ENCODE measurements around the gene PPOX. TPM values are rescaled to one million over a fixed set of nuclear protein-coding genes. Genes with fewer than 3 reads are reported as not detected.

Gene PPOX
- total RNA-seq, 4 donors from 2014 or later = 22.2 to 75.2 (median 37.2) TPM

GRCh38 chr1:161130266-161130665 lies 36.0 kb upstream of the PPOX start:
- Histone ChIP-seq H3K4me3 (no peak overlapping the region), H3K4me1 (peaks cover 37% of the 10 kb centered on the region), H3K9me3 (no peaks in the 10 kb centered on the region), H3K27ac (no peak overlapping the region), H3K36me3 (peaks cover 29% of the 10 kb centered on the region), H3K27me3 (no peaks in the 10 kb centered on the region)
- no peak for TF ChIP-seq POLR2A (IDR thresholded peaks at IDR 0.05)
- TF ChIP-seq EP300 (IDR thresholded peaks at IDR 0.05) = no peak
- no peak for TF ChIP-seq CTCF (IDR thresholded peaks at IDR 0.05)
- no peak for TF ChIP-seq POLR2AphosphoS5 (IDR thresholded peaks at IDR 0.05)
- DNase-seq (ENCODE audit: low spot score in 2 of 2) = no peak
- WGBS = 54% methylated on average over 1 of the region's 1 CpG

GRCh38 chr1:161131523-161132409 lies 34.5 kb upstream of the PPOX start:
- WGBS = 3% methylated on average over 22 of the region's 22 CpGs
- TF ChIP-seq POLR2AphosphoS5 (IDR thresholded peaks at IDR 0.05) = no peak
- TF ChIP-seq CTCF (IDR thresholded peaks at IDR 0.05) = no peak
- TF ChIP-seq EP300 (IDR thresholded peaks at IDR 0.05) = no peak
- TF ChIP-seq POLR2A (IDR thresholded peaks at IDR 0.05) = no peak
- peaks cover 37% of the 10 kb centered on the region for H3K4me1 ChIP-seq
- peak overlapping the region; percentile 88 for H3K4me3 ChIP-seq
- peak overlapping the region; percentile 98 for H3K27ac ChIP-seq
- H3K9me3 ChIP-seq = no peaks in the 10 kb centered on the region
- H3K27me3 ChIP-seq = no peaks in the 10 kb centered on the region
- DNase-seq (ENCODE audit: low spot score in 2 of 2) = no peak
- H3K36me3 ChIP-seq = peaks cover 18% of the 10 kb centered on the region

DNA sequence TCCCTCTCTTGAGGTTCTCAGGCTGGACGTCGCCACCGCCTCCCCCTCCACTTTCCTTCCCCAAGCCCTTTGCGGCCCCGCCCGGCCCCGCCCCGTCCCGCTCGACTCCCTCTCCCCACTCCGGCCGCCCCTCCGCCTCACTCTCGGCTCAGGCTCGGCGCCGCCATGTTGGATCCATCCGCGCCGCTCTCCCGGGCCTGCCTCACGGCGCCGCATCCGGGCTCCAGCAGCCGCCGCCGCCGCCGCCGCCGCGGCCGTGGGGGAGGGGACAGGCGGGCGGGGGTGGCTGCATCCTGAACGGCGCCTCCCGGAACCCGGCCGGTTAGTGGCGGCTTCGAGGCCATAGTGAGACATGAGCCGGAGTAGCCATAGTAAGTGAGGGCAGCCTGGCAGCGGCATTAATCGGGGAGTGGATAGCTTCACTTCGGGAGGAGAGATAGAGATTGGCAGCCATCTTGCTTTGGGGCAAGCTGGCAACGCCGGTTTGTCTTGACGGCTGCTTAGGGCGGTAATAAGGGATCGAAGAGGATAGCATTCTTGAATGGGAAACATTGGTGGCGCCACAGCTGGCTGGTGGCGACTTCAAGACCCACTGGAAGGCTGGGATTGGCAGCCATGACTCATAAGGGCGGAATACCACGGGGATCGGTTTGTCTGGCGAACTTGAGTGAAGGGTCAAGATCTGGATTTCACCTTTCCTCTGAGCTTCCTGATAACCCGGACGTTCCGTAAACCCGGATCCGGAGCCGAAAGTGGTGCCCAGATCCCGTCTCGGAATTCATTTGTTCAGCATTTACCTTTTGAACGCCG lies 33.6 kb upstream of the PPOX start, which contains the start of gene DEDD:
Gene DEDD (minus strand): TSS at position 258 of the 810 bp plus-strand sequence. CDS start 8,205 bp downstream, outside the sequence.
- no peaks in the 10 kb centered on the region for H3K27me3 ChIP-seq
- TF ChIP-seq POLR2A (IDR thresholded peaks at IDR 0.05) = peak in 1 of 2 donors; percentile 61
- TF ChIP-seq EP300 (IDR thresholded peaks at IDR 0.05) = no peak
- no peak for TF ChIP-seq CTCF (IDR thresholded peaks at IDR 0.05)
- TF ChIP-seq POLR2AphosphoS5 (IDR thresholded peaks at IDR 0.05) = peak in 1 of 3 donors; percentile 86
- WGBS = under 1% methylated on average over 44 of the region's 68 CpGs
- peak within 1 kb of the TSS; percentile 88 for H3K4me3 ChIP-seq
- H3K4me1 ChIP-seq = peaks cover 34% of the 10 kb centered on the region
- H3K27ac ChIP-seq = peak within 1 kb of the TSS; percentile 98
- H3K9me3 ChIP-seq = no peaks in the 10 kb centered on the region
- peaks cover 14% of the 10 kb centered on the region for H3K36me3 ChIP-seq
- peak; percentile 97 for DNase-seq (ENCODE audit: low spot score in 2 of 2)

- peak overlapping the region; percentile 88 for H3K4me3 ChIP-seq
- TF ChIP-seq CTCF (IDR thresholded peaks at IDR 0.05) = no peak
- no peak for TF ChIP-seq EP300 (IDR thresholded peaks at IDR 0.05)
- no peak for TF ChIP-seq POLR2A (IDR thresholded peaks at IDR 0.05)
- TF ChIP-seq POLR2AphosphoS5 (IDR thresholded peaks at IDR 0.05) = no peak
- H3K4me1 ChIP-seq = peaks cover 31% of the 10 kb centered on the region
- DNase-seq (ENCODE audit: low spot score in 2 of 2) = no peak
- no peaks in the 10 kb centered on the region for H3K27me3 ChIP-seq
- H3K9me3 ChIP-seq = no peaks in the 10 kb centered on the region
- 3% methylated on average over 11 of the region's 11 CpGs for WGBS
- peaks cover 8% of the 10 kb centered on the region for H3K36me3 ChIP-seq
- peak overlapping the region; percentile 98 for H3K27ac ChIP-seq
Observed at GRCh38 chr1:161133220-161133740, 32.9 kb upstream of the PPOX start.
